ENCODE data around the gene PHOSPHO2.

The PHOSPHO2 gene

GRCh38 chr2:169694113-169694893 is at the start of gene PHOSPHO2, which contains the start of gene CFAP210:
TSS of gene PHOSPHO2 (plus strand) at chr2:169694469. CDS start at chr2:169700972, 6,503 bp downstream.
TSS of gene CFAP210 (minus strand) at chr2:169694405. CDS start at chr2:169694327, 78 bp downstream.
- DNase-seq, result peak; percentile 70 to 99 (median 94)

- DNase-seq, result no peak
Observed at GRCh38 chr2:169647496-169647895, 46.8 kb upstream of the PHOSPHO2 start.

GRCh38 chr2:169649278-169649677 is 45.0 kb upstream of the PHOSPHO2 start:
- no peak for DNase-seq

- DNase-seq, result no peak
Observed at GRCh38 chr2:169653636-169654035, 40.6 kb upstream of the PHOSPHO2 start.

GRCh38 chr2:169656164-169656563 is 38.1 kb upstream of the PHOSPHO2 start:
- no peak for DNase-seq

- DNase-seq, result no peak
Observed at GRCh38 chr2:169658877-169659276, 35.4 kb upstream of the PHOSPHO2 start.

- no peak for DNase-seq
Observed at GRCh38 chr2:169659320-169659719, 34.9 kb upstream of the PHOSPHO2 start.

GRCh38 chr2:169661265-169661664 is 33.0 kb upstream of the PHOSPHO2 start:
- no peak for DNase-seq

- no peak for DNase-seq
Observed at GRCh38 chr2:169662744-169663143, 31.5 kb upstream of the PHOSPHO2 start.

GRCh38 chr2:169663247-169663646 is 31.0 kb upstream of the PHOSPHO2 start:
- DNase-seq, result no peak

- DNase-seq, result no peak
Observed at GRCh38 chr2:169664600-169664977, 29.7 kb upstream of the PHOSPHO2 start.

- DNase-seq, result no peak
Observed at GRCh38 chr2:169664978-169665930, 29.0 kb upstream of the PHOSPHO2 start.

- no peak for DNase-seq
Observed at GRCh38 chr2:169667583-169667982, 26.7 kb upstream of the PHOSPHO2 start.

- DNase-seq, result peak in 1 of 56 donors; percentile 20
Observed at GRCh38 chr2:169670215-169670651, 24.0 kb upstream of the PHOSPHO2 start.

- DNase-seq, result no peak
Observed at GRCh38 chr2:169670937-169671336, 23.3 kb upstream of the PHOSPHO2 start.

GRCh38 chr2:169672406-169672805 is 21.9 kb upstream of the PHOSPHO2 start:
- no peak for DNase-seq

GRCh38 chr2:169673106-169673505 is 21.2 kb upstream of the PHOSPHO2 start:
- no peak for DNase-seq

GRCh38 chr2:169673921-169674320 is 20.3 kb upstream of the PHOSPHO2 start:
- DNase-seq, result no peak

GRCh38 chr2:169676357-169676756 is 17.9 kb upstream of the PHOSPHO2 start:
- no peak for DNase-seq

GRCh38 chr2:169676850-169677249 is 17.4 kb upstream of the PHOSPHO2 start:
- DNase-seq, result no peak

- no peak for DNase-seq
Observed at GRCh38 chr2:169683054-169683424, 11.2 kb upstream of the PHOSPHO2 start.

Measured in amygdala (tissue), 56 donors.